Tibial artery (tissue), 4 donors: ENCODE measurements around the gene AGAP1.

Experiments used
- DNase-seq, 2 donors: peaks; one replicate each; pipeline ENCODE4 v3.0.0-alpha.2; 2019
- H3K27ac ChIP-seq, 2 donors: fragments of 200-600 bp; sonication (generic) in 1 of 2; 1 replicate in 1 of 2; 2 replicates in 1 of 2; pipeline ENCODE4 v1.5.1; 2018 to 2019; ENCODE audit warnings: mild to moderate bottlenecking in 1 of 2
- H3K27me3 ChIP-seq, 2 donors: fragments of 200-600 bp; sonication (generic) in 1 of 2; one replicate each; pipeline versions ENCODE4 v1.5.1 to v1.6.0; 2016 to 2019
- H3K36me3 ChIP-seq, 3 donors: fragments of 200-600 bp; sonication (generic) in 2 of 3; one replicate each; pipeline ENCODE4 v1.5.1; 2016 to 2019; ENCODE audit warnings: mild to moderate bottlenecking in 2 of 3
- H3K4me1 ChIP-seq, 4 donors: fragments of 200-600 bp; sonication (generic) in 2 of 4; 1 replicate in 3 of 4; 2 replicates in 1 of 4; pipeline ENCODE4 v1.5.1; 2016 to 2019
- H3K4me3 ChIP-seq, 2 donors: fragments of 200-600 bp; sonication (generic) in 1 of 2; 1 replicate in 1 of 2; 2 replicates in 1 of 2; pipeline ENCODE4 v1.5.1; 2018 to 2019; ENCODE audit warnings: mild to moderate bottlenecking in 2 of 2
- H3K9me3 ChIP-seq, 3 donors: fragments of 200-600 bp; sonication (generic) in 1 of 3; one replicate each; pipeline ENCODE4 v1.5.1; 2016 to 2019
- CTCF ChIP-seq, 2 experiments: fragments of 200-600 bp in 1 of 2; fragments of 450-650 bp in 1 of 2; IDR thresholded peaks; one replicate each; pipeline ENCODE4 v1.5.1; 2017 to 2019; ENCODE audit warnings: antibody characterized with exemption in 2 of 2, mild to moderate bottlenecking in 1 of 2, moderate library complexity in 1 of 2
- intact Hi-C: fragments of 100-400 bp; cut with DNase I; formaldehyde crosslinking; loops from one replicate; pipeline ENCODE4 v1.15.0; 2023; ENCODE audit warnings: low total_unique reads

Gene AGAP1

DNA sequence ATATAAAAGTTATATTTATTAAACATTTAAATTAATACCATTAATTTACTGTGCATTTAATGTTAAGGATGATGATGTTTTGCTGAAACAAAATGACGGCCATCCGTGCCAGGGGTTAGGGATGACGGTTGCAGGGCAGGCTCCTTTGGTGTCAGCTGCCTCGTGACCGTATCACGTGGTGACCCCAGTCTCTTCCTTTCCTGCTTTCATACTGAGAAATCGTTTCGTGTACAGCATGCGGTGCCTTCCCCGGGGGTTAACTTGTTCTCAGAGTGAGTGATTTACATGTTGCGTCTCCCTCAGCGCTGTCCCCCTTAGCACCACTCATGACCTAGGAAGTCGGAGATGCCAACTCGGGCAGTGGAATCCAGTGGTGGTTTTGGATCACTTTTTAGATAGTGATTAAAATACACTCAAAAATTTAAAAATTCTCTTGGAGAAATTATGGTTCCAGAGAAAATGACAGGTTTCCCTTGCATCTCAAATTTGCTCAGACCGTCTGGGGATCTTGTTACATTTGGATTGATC lies 383.5 kb downstream of the AGAP1 start:
- Histone ChIP-seq H3K4me3 (no peak overlapping the region), H3K27me3 (no peaks in the 10 kb centered on the region), H3K36me3 (no peaks in the 10 kb centered on the region), H3K27ac (no peak overlapping the region), H3K9me3 (no peaks in the 10 kb centered on the region), H3K4me1 (no peaks in the 10 kb centered on the region)
- no peak for TF ChIP-seq CTCF (IDR thresholded peaks at IDR 0.05)
- DNase-seq, result no peak
- intact Hi-C loops, result no loop called here

DNA sequence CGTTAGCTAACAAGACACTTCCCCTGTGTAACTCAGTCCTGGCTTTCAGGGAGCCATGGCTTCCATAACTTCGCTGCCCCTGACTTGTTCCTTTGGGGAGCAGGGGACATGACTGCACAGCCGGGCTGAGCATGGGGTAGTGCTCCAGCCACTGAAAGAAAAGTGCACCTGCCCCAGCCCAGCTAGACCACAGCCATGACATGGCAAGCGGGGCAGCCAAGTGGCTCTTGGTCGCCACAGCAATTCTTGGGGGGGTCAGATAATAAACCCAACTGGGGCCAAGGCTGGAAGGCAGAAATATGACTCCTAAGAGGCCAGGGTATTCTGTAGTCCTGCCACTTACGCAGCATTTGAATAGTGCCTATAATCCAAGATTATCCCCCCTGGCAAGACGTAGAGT lies 385.3 kb downstream of the AGAP1 start:
- no peak for TF ChIP-seq CTCF (IDR thresholded peaks at IDR 0.05)
- no peaks in the 10 kb centered on the region for H3K4me1 ChIP-seq
- H3K27me3 ChIP-seq, result no peaks in the 10 kb centered on the region
- intact Hi-C loops, result no loop called here
- H3K9me3 ChIP-seq, result no peaks in the 10 kb centered on the region
- no peak overlapping the region for H3K27ac ChIP-seq
- peaks cover 0 to 5% (median 0%) of the 10 kb centered on the region in 3 donors for H3K36me3 ChIP-seq
- no peak overlapping the region for H3K4me3 ChIP-seq
- DNase-seq, result no peak

- Histone ChIP-seq H3K9me3 (no peaks in the 10 kb centered on the region), H3K4me3 (no peak overlapping the region), H3K27me3 (no peaks in the 10 kb centered on the region), H3K27ac (no peak overlapping the region), H3K4me1 (no peaks in the 10 kb centered on the region), H3K36me3 (peaks cover 4 to 11% (median 6%) of the 10 kb centered on the region in 3 donors)
- TF ChIP-seq CTCF (IDR thresholded peaks at IDR 0.05), result no peak
- intact Hi-C loops, result no loop called here
- DNase-seq, result no peak
Measured at GRCh38 chr2:235883675-235884074, 389.8 kb downstream of the AGAP1 start.

DNA sequence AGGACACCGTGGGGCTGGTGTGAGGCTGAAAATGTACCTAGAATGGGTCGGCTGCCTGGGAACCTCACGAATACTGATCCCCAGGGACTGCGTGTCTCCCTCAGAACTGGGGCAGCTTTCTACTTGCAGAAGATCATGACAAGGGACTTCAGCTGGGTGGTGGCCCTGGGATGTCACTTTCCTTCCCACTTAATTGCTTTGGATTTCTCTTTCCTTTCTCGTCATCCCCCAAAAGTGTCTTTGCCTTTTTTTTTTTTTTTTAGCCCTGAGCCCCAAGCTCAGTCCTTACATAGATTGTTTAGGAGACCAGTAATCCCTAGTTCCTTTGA lies 395.4 kb downstream of the AGAP1 start:
- H3K36me3 ChIP-seq, result peaks cover 4 to 34% (median 6%) of the 10 kb centered on the region in 3 donors
- intact Hi-C loops, result no loop called here
- H3K4me3 ChIP-seq, result no peak overlapping the region
- no peak for DNase-seq
- H3K9me3 ChIP-seq, result no peaks in the 10 kb centered on the region
- no peaks in the 10 kb centered on the region for H3K27me3 ChIP-seq
- H3K4me1 ChIP-seq, result no peaks in the 10 kb centered on the region
- no peak overlapping the region for H3K27ac ChIP-seq
- TF ChIP-seq CTCF (IDR thresholded peaks at IDR 0.05), result no peak

DNA sequence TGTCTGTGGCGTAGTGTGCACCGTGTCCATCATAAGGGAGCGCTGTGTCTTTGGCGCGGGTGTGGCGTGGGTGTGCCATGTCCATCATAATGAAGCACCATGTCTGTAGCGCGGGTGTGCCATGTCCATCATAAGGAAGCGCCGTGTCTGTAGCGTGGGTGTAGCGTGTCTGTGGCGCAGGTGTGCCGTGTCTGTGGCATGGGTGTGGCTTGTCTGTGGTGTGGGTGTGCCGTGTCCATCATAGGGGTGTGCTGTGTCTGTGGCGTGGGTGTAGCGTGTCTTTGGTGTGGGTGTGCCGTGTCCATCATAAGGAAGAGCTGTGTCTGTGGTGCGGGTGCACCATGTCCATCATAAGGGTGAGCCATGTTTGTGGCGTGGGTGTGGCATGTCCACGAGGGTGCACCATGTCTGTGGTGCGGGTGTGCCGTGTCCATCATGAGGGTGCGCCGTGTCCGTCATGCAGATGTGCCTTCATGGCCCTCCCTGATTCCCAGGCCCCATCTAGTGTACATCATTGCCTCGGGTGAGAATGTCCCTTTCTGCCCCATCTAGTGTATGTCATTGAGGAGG lies 399.4 kb downstream of the AGAP1 start:
- Histone ChIP-seq H3K4me1 (no peaks in the 10 kb centered on the region), H3K36me3 (peaks cover 0 to 32% (median 0%) of the 10 kb centered on the region in 3 donors), H3K27ac (no peak overlapping the region), H3K9me3 (no peaks in the 10 kb centered on the region), H3K27me3 (no peaks in the 10 kb centered on the region), H3K4me3 (no peak overlapping the region)
- intact Hi-C loops, result no loop called here
- TF ChIP-seq CTCF (IDR thresholded peaks at IDR 0.05), result no peak
- DNase-seq, result no peak

GRCh38 chr2:235894839-235895238 lies 401.0 kb downstream of the AGAP1 start:
- no peak for TF ChIP-seq CTCF (IDR thresholded peaks at IDR 0.05)

More at GRCh38 chr2:235894839-235895238, 401.0 kb downstream of the AGAP1 start:
- no peak for DNase-seq
- Histone ChIP-seq H3K27me3 (no peaks in the 10 kb centered on the region), H3K9me3 (no peaks in the 10 kb centered on the region), H3K27ac (no peak overlapping the region), H3K4me1 (no peaks in the 10 kb centered on the region), H3K4me3 (no peak overlapping the region), H3K36me3 (peaks cover 0 to 28% (median 0%) of the 10 kb centered on the region in 3 donors)
- intact Hi-C loops, result no loop called here
